ENCODE results near the gene CNOT3.

DNA sequence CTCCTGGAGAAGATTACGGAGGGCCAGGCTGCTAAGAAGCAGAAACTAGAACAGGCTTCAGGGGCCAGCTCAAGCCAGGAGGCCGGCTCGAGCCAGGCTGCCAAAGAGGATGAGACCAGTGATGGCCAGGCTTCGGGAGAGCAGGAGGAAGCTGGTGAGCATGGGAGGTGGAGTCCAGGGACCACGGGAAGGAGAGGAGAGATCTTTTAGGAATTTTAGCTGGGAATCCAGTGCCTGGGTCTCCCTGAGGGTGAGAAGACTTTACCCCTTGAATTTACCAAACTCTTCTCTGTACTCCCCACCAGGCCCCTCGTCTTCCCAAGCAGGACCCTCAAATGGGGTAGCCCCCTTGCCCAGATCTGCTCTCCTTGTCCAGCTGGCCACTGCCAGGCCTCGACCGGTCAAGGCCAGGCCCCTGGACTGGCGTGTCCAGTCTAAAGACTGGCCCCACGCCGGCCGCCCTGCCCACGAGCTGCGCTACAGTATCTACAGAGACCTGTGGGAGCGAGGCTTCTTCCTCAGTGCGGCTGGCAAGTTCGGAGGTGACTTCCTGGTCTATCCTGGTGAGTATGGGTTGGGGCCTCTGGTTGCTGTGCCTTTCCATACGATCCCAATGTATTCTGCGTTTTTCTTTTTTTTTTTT, 54.4 kb downstream of the CNOT3 start:
- TF ChIP-seq EZH2phosphoT487 (conservative IDR thresholded peaks at IDR 0.05; ENCODE audit: low read length) = no peak
- TF ChIP-seq, protein P1, sequence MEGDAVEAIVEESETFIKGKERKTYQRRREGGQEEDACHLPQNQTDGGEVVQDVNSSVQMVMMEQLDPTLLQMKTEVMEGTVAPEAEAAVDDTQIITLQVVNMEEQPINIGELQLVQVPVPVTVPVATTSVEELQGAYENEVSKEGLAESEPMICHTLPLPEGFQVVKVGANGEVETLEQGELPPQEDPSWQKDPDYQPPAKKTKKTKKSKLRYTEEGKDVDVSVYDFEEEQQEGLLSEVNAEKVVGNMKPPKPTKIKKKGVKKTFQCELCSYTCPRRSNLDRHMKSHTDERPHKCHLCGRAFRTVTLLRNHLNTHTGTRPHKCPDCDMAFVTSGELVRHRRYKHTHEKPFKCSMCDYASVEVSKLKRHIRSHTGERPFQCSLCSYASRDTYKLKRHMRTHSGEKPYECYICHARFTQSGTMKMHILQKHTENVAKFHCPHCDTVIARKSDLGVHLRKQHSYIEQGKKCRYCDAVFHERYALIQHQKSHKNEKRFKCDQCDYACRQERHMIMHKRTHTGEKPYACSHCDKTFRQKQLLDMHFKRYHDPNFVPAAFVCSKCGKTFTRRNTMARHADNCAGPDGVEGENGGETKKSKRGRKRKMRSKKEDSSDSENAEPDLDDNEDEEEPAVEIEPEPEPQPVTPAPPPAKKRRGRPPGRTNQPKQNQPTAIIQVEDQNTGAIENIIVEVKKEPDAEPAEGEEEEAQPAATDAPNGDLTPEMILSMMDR (IDR thresholded peaks at IDR 0.05; ENCODE audit: insufficient read depth, low read length, poor library complexity, severe bottlenecking) = no peak

Measured in SU-DHL-6 (cell line).